Prostate gland (tissue), 2 donors: ENCODE results near the gene IMPDH2. TPM values are rescaled to one million over a fixed set of nuclear protein-coding genes. Genes with fewer than 3 reads are reported as not detected.

Source experiments
- DNase-seq: peaks from one replicate; pipeline ENCODE4 v3.0.0-alpha.2; 2019; ENCODE audit warnings: low spot score
- H3K27ac ChIP-seq, 2 donors: fragments of 200-600 bp; sonication (generic); 2 replicates each; pipeline ENCODE4 v1.5.1; 2017 to 2019
- H3K27me3 ChIP-seq: fragments of 200-600 bp; sonication (generic); replicated peaks from 2 replicates; pipeline ENCODE4 v1.5.1; 2019; ENCODE audit not compliant: insufficient read depth
- H3K36me3 ChIP-seq, 2 donors: fragments of 200-600 bp; sonication (generic); 1 replicate in 1 of 2; 2 replicates in 1 of 2; pipeline versions ENCODE4 v1.5.1 to v1.8.1; 2017 to 2019
- H3K4me1 ChIP-seq: fragments of 200-600 bp; sonication (generic); replicated peaks from 2 replicates; pipeline ENCODE4 v1.5.1; 2019
- H3K4me3 ChIP-seq, 2 donors: fragments of 200-600 bp; sonication (generic); 2 replicates each; pipeline ENCODE4 v1.5.1; 2017 to 2019
- H3K9me3 ChIP-seq: fragments of 200-600 bp; sonication (generic); 2 replicates; pipeline ENCODE4 v1.5.1; 2017
- POLR2A ChIP-seq: fragments of 450-650 bp; IDR thresholded peaks from one replicate; pipeline ENCODE4 v1.6.1; 2016; ENCODE audit warnings: antibody characterized with exemption, mild to moderate bottlenecking
- POLR2AphosphoS5 ChIP-seq: sonication (generic); formaldehyde crosslinking; IDR thresholded peaks from one replicate; pipeline ENCODE4 v1.6.1; 2017; ENCODE audit warnings: antibody characterized with exemption
- WGBS: methylation state at CpG from one replicate; pipeline ENCODE4 v1.1.5; 2018; 5-methylcytosine and 5-hydroxymethylcytosine counted together
- intact Hi-C: fragments of 100-400 bp; cut with DNase I; formaldehyde crosslinking; loops from one replicate; pipeline ENCODE4 v1.14.2; 2022
- total RNA-seq, 2 donors: library from RNA; depleted of rRNA; stranded (reverse); fragments of >200 nt; gene quantifications; one replicate each; pipeline ENCODE4 v1.1.0, GENCODE V29; 2016
- TF ChIP-seq, protein P1 (sequence below), 4 experiments: fragments of 200-600 bp in 2 of 4; fragments of 450-650 bp in 2 of 4; sonication (generic) in 2 of 4; IDR thresholded peaks; 1 replicate in 3 of 4; 2 replicates in 1 of 4; pipeline ENCODE4 v1.5.1; 2016 to 2019; ENCODE audit warnings: antibody characterized with exemption in 4 of 4, mild to moderate bottlenecking in 2 of 4, moderate library complexity in 2 of 4

Gene IMPDH2
- total RNA-seq, 2 donors from 2014 or later, result 110 to 186 TPM

DNA sequence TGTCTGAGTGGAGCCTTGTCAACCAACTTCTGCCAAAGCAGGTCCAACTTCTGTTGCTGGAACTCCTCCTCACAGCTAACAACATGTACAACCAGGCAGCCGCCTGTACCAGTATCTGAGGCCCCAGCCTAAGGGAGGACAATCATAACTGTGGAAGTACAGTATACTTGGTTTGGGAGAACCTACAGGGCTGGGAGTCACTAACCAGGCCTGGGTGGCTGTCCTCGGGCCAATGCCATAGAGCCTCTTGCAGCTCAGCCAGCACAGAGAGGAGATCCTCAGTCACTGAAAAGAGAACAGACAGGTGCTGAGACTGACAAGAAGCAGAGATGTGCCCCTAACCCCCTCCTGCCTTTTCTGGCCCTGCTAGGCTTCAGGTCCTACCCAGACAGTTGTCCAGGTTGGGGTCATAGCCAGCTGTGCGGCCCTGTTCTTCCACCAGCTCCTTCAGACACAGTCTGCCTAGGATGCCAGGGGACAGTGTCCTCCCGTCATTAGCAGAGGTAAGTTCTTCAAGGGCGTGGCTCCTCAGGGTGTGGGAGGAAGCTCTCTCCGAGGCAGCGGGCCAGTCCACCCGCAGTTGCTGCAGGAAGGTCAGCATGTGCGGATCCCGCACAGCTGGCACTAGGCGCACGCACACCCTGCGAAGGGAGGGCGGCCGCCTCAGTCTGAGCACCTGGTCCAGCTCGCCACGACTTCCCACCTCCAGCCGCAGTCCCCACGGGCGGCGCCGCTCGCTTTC lies 11.8 kb downstream of the IMPDH2 start:
- intact Hi-C loops, result no loop called here
- Histone ChIP-seq H3K36me3 (peaks cover 12 to 16% of the 10 kb centered on the region in 2 donors), H3K27ac (peak overlapping the region; percentile 74 to 75), H3K4me3 (peak overlapping the region; percentile 50 to 74), H3K9me3 (no peaks in the 10 kb centered on the region), H3K4me1 (peaks cover 3% of the 10 kb centered on the region), H3K27me3 (no peaks in the 10 kb centered on the region)
- TF ChIP-seq POLR2AphosphoS5, result no peak
- TF ChIP-seq, protein P1, sequence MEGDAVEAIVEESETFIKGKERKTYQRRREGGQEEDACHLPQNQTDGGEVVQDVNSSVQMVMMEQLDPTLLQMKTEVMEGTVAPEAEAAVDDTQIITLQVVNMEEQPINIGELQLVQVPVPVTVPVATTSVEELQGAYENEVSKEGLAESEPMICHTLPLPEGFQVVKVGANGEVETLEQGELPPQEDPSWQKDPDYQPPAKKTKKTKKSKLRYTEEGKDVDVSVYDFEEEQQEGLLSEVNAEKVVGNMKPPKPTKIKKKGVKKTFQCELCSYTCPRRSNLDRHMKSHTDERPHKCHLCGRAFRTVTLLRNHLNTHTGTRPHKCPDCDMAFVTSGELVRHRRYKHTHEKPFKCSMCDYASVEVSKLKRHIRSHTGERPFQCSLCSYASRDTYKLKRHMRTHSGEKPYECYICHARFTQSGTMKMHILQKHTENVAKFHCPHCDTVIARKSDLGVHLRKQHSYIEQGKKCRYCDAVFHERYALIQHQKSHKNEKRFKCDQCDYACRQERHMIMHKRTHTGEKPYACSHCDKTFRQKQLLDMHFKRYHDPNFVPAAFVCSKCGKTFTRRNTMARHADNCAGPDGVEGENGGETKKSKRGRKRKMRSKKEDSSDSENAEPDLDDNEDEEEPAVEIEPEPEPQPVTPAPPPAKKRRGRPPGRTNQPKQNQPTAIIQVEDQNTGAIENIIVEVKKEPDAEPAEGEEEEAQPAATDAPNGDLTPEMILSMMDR (IDR thresholded peaks at IDR 0.05), result no peak
- no peak for TF ChIP-seq POLR2A
- DNase-seq, result no peak
- WGBS, result 7% methylated on average over 23 of the region's 23 CpGs

DNA sequence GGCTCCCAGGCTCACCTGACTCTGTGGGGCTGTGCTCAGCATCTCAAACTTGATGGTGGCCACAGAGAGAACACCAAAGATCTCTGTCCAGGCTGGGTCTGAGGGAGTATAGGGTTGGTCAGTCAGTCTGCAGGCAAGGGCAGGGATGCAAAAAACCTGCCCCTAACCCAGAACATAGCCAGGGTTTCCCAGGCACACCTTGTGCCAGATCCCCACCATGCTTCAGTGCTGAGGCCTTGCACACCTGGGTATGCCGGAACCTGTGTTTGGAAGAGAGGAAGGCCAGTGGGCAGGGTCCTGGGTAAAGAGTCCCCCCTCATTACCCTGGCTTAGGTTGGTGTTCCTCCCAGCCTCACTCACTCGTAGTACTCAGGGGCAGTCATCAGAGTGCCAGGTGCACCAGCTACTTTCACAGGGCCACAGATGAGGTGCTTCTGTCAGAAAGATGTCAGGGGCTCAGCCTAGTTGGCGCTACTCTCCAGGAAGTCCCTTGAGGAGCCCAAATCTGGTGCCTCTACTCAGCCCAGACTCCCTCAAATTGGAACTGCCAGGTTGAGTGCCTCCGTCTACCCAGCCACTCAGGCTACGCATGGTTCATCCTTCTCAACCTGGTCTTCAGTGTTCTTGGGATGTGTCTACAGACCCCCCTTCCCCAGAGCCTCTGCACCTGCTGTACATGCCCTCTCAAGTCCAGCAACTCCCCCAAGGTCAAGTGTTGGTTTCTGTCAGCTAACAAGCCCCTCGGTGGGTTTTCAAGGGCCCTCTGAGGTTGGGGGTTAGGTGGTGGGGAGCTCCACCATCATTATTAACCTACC lies 12.6 kb downstream of the IMPDH2 start:
- WGBS, result 87% methylated on average over 6 of the region's 6 CpGs
- Histone ChIP-seq H3K9me3 (no peaks in the 10 kb centered on the region), H3K27me3 (no peaks in the 10 kb centered on the region), H3K27ac (no peak overlapping the region), H3K4me3 (no peak overlapping the region), H3K4me1 (peaks cover 3% of the 10 kb centered on the region), H3K36me3 (peaks cover 12 to 16% of the 10 kb centered on the region in 2 donors)
- TF ChIP-seq POLR2AphosphoS5, result no peak
- intact Hi-C loops, result no loop called here
- no peak for DNase-seq

DNA sequence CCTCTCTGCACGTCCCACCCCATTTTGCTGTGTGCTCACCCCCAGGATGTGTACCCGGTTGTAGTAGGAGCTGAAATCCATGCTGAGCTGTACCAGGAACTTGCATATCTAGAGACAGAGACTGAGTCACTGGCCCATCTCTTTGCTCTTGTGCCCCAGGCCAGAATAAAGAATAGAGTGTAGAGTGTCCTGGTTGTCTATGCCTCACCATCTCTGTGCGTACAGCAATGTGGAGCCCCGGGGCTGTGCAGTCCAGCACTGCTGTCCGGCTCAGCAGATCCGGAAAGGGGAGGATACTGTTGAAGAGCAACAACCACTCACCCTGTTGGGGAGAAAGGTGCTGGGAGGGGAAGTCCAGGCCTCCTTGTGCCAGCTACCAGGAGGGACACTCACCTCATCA lies 13.4 kb downstream of the IMPDH2 start:
- Histone ChIP-seq H3K27ac (no peak overlapping the region), H3K27me3 (no peaks in the 10 kb centered on the region), H3K4me3 (no peak overlapping the region), H3K9me3 (no peaks in the 10 kb centered on the region), H3K4me1 (peaks cover 3% of the 10 kb centered on the region), H3K36me3 (peaks cover 12 to 16% of the 10 kb centered on the region in 2 donors)
- intact Hi-C loops, result no loop called here
- whole genome bisulfite sequencing, result 68% methylated on average over 6 of the region's 6 CpGs
- DNase-seq, result no peak
- TF ChIP-seq POLR2A (no peak), POLR2AphosphoS5 (no peak)
- TF ChIP-seq, protein P1 (IDR thresholded peaks at IDR 0.05), result no peak

DNA sequence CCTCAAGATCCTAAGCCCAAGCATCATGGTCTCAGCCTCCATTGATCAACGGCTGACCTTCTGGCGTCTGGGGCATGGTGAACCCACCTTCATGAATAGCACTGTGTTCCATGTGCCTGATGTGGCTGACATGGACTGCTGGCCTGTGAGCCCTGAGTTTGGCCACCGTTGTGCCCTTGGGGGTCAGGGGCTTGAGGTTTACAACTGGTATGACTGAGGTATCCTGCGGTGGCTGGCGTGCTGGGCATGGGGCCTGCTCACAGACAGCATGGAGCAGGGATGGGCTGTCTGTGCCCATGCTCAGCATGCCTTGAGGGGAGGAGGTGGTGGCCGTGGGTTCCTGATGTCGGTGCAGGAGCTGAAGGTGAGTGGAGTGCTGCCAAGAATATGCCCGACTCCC lies 14.1 kb downstream of the IMPDH2 start:
- Histone ChIP-seq H3K9me3 (no peaks in the 10 kb centered on the region), H3K4me3 (no peak overlapping the region), H3K27ac (no peak overlapping the region), H3K27me3 (no peaks in the 10 kb centered on the region), H3K4me1 (peaks cover 3% of the 10 kb centered on the region), H3K36me3 (peaks cover 12 to 16% of the 10 kb centered on the region in 2 donors)
- TF ChIP-seq POLR2AphosphoS5, result no peak
- TF ChIP-seq, protein P1 (IDR thresholded peaks at IDR 0.05), result no peak
- no peak for TF ChIP-seq POLR2A
- DNase-seq, result no peak
- WGBS, result 71% methylated on average over 7 of the region's 8 CpGs
- intact Hi-C loops, result no loop called here

DNA sequence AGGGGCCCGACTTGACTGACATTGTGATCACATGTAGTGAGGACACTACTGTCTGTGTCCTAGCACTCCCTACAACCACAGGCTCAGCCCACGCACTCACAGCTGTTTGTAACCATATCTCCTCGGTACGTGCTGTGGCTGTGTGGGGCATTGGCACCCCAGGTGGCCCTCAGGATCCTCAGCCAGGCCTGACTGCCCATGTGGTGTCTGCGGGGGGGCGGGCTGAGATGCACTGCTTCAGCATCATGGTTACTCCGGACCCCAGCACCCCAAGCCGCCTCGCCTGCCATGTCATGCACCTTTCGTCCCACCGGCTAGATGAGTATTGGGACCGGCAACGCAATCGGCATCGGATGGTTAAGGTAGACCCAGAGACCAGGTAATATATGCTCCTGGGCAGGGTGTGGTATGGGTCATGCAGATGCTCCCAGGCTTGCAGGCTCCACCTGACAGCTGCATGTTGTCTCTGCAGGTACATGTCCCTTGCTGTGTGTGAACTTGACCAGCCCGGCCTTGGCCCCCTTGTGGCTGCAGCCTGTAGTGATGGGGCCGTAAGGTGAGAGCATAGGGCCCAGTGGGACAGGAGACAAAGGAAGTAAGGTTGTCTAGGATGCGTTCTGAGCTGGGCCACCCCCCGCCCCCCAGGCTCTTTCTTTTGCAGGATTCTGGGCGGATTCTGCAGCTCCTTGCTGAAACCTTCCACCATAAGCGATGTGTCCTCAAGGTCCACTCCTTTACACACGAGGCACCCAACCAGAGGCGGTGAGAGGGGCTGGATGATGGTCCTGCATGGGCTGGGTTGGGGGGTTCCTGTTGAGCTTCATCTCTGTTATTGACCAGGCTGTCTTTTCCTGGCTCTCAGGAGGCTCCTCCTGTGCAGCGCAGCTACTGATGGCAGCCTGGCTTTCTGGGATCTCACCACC lies 15.2 kb downstream of the IMPDH2 start:
- Histone ChIP-seq H3K4me1 (peaks cover 3% of the 10 kb centered on the region), H3K9me3 (no peaks in the 10 kb centered on the region), H3K36me3 (peaks cover 12 to 16% of the 10 kb centered on the region in 2 donors), H3K27ac (no peak overlapping the region), H3K27me3 (no peaks in the 10 kb centered on the region), H3K4me3 (no peak overlapping the region)
- intact Hi-C loops, result no loop called here
- WGBS, result 78% methylated on average over 24 of the region's 24 CpGs
- DNase-seq, result no peak
- TF ChIP-seq, protein P1 (IDR thresholded peaks at IDR 0.05), result peak in 2 of 4 experiments; percentile 42 to 53
- no peak for TF ChIP-seq POLR2A
- TF ChIP-seq POLR2AphosphoS5, result peak; percentile 6
